Stimulated activated CD4-positive, alpha-beta T cell treated with anti-CD3 and anti-CD28 coated beads, Interleukin-2, amount 100 ng/mL, for 48 hours (primary cell): ENCODE data around the gene OBSL1.

ENCODE experiments used
- DNase-seq, 2 donors: peaks; one replicate each; pipeline ENCODE4 v3.0.0-alpha.2; 2020

Gene OBSL1

GRCh38 chr2:219565130-219566080 lies 5.9 kb downstream of the OBSL1 start:
- DNase-seq = no peak

- DNase-seq = no peak
Observed at GRCh38 chr2:219563271-219563928, 7.9 kb downstream of the OBSL1 start.

GRCh38 chr2:219562049-219563020 lies 9.0 kb downstream of the OBSL1 start:
- DNase-seq = no peak

- no peak for DNase-seq
Observed at GRCh38 chr2:219561179-219562048, 9.9 kb downstream of the OBSL1 start.

- DNase-seq = no peak
Observed at GRCh38 chr2:219560893-219561178, 10.5 kb downstream of the OBSL1 start.

GRCh38 chr2:219560037-219560892 lies 11.1 kb downstream of the OBSL1 start:
- DNase-seq = no peak

- no peak for DNase-seq
Observed at GRCh38 chr2:219559156-219559915, 12.0 kb downstream of the OBSL1 start.

GRCh38 chr2:219557791-219558785 lies 13.3 kb downstream of the OBSL1 start:
- DNase-seq = no peak

GRCh38 chr2:219557320-219557719 lies 14.0 kb downstream of the OBSL1 start:
- DNase-seq = no peak

- no peak for DNase-seq
Observed at GRCh38 chr2:219556413-219556812, 14.9 kb downstream of the OBSL1 start.

- no peak for DNase-seq
Observed at GRCh38 chr2:219555956-219556355, 15.4 kb downstream of the OBSL1 start.

GRCh38 chr2:219554350-219554749 lies 17.0 kb downstream of the OBSL1 start:
- no peak for DNase-seq

- no peak for DNase-seq
Observed at GRCh38 chr2:219553463-219553963, 17.8 kb downstream of the OBSL1 start.

- no peak for DNase-seq
Observed at GRCh38 chr2:219553168-219553417, 18.2 kb downstream of the OBSL1 start.

GRCh38 chr2:219552382-219553167 lies 18.8 kb downstream of the OBSL1 start:
- peak; percentile 73 to 80 for DNase-seq

- no peak for DNase-seq
Observed at GRCh38 chr2:219551441-219552381, 19.6 kb downstream of the OBSL1 start.

GRCh38 chr2:219549619-219550018 lies 21.7 kb downstream of the OBSL1 start:
- DNase-seq = no peak
